ENCODE measurements around the gene COL8A2.
A peak's percentile ranks its signal among the peaks of the same experiment; 100 is the strongest.

Gene COL8A2

GRCh38 chr1:36088577-36089392 is 36.2 kb downstream of the COL8A2 start, which contains the start of gene ADPRS:
TSS of gene ADPRS (plus strand) at chr1:36088892. CDS start at chr1:36088905, 13 bp downstream.
- DNase-seq, result peak; percentile 95

- no peak for DNase-seq
These were observed 36.8 kb downstream of the COL8A2 start for GRCh38 chr1:36088265-36088576.

GRCh38 chr1:36087233-36088123 is 37.5 kb downstream of the COL8A2 start:
- no peak for DNase-seq

DNA sequence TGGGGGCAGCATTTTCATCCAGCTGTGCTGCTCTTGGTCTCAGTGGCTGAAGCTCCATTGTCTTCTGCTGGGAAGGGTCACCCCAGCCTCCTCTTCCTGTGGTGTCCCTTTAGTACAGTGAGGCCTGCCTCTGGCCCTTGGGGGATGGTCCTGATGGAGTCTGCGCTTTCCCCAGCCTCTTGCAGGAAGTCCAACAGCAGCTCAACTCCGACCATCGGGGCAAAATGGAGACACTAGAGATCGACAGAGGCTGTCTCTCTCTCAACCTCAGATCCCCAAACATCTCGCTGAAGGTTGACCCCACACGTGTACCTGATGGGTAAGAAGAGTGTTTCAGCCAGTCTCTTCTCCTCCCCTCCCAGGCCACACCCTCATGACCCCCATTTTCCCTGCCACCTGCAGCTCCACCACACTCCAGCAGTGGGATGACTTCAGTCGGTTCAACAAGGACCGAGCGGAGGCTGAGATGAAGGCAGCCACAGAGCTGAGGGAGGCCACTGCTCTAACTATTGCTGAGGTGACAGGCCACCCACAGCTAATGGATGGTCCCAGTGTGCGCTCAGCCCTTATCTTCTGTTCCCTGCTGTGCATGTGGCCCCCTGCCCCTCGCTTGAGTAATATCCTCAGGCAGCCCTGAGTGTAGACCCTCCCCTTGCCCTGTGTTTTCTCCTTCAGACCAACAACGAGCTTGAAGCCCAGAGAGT is 38.3 kb downstream of the COL8A2 start:
- DNase-seq, result no peak

- DNase-seq, result no peak
These were observed 39.1 kb downstream of the COL8A2 start for GRCh38 chr1:36085686-36086526.

- no peak for DNase-seq
These were observed 39.9 kb downstream of the COL8A2 start for GRCh38 chr1:36085126-36085525.

DNA sequence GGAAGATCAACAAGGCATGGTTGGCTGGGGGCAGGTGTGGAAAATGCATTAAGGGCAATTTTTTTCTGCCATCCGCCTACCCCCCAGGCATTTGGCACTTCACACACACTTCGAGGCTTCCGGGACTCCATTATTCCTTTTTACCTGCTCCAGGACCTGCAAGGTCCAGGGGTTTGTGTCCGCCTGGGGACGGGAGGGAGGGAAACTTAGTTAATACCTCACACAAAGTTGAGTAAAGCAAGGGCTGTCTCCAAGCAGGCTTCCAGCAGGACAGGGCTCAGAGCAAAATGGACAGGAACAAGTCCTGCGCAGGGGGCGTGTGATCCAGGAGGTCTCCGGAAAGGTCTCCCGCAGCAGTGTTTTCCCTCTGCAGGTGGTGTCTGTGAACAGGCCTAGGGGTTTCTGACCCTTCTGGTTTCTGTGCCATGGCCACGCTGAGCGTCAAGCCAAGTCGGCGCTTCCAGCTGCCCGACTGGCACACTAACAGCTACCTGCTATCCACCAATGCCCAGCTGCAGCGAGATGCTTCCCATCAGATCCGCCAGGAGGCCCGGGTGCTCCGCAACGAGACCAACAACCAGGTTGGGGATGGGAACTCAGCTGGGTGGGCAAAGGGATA is 40.4 kb downstream of the COL8A2 start:
- no peak for DNase-seq

DNA sequence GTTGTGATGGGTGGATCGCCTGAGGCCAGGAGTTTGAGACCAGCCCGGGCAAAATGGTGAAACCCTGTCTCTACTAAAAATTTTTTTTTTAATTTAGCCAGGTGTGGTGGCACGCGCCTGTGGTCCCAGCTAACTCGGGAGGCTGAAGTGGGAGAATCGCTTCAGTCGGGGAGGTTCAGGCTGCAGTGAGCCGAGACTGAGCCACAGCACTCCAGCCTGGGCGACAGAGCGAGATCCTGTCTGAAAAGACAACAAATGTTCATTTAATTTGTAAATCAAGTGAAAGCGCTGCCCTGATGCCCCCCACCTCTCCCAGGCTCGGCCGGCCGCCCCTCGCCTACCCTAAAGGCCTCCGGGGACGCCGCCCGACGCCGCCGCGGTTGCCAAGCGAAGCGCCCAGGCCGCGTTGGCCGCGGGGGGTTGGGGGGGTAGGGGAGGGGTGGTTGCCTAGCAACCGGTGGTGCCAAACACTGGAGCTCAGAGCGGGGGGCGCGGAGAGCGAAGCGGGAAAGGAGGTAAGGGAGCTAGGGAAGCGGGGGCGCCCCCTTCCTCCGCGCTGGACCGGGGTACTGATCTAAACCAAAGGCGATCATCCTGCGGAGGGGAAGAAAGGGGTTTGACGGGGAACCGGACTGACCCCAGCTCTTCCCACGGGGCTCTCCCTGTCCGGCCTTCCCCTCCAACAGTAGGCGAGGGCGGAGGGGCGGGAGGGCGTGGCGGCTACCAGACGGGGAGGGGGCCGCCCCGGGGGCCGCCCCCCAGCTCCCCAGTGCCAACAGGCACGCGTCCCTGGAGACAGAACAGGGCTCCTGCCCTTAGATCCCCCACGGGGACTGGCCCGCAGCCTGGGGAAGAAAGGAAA is 41.2 kb downstream of the COL8A2 start, which contains the start of gene TEKT2:
TSS of gene TEKT2 (plus strand) at position 460 of the 862 bp plus-strand sequence. CDS start 828 bp downstream, outside the sequence.
- peak; percentile 23 for DNase-seq

- no peak for DNase-seq
These were observed 41.8 kb downstream of the COL8A2 start for GRCh38 chr1:36083219-36083618.

- no peak for DNase-seq
These were observed 43.0 kb downstream of the COL8A2 start for GRCh38 chr1:36081926-36082485.

DNA sequence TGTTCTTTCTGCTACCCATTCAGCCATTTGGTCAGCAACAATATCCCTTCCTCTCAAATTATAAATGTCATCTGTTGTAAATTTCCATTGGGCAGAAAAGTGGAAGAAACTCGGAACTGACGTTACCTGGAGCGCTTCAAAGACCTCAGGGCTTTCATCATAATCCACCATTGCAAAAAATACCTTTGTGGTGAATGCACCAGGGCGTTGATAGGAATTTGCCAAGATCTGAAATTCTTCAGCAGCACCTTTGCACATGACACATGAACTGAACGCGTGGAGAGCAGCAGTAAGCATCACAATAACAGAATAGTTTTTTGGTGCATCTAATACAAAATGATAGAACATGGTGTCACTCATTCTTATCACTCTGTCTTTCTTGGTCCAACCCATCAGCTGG is 44.2 kb downstream of the COL8A2 start:
- no peak for DNase-seq

DNA sequence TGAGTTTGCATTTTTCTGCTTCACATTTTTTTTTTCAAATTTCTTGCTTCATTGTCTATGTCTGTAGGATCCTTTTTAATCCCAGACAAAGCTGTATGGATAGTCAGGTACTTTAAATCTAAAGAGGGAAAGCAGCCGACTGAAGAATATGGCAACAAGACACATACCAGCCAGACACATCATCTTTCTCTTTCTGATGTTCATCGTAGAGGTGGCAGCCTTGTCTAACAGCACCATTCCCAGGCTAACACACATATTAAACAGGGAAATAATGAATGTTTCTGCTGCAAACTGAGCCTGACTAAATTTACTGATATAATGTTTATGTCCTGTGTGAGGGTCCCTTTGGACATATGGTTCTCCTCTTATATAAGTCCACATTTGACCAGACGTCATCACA is 44.8 kb downstream of the COL8A2 start:
- DNase-seq, result no peak

DNA sequence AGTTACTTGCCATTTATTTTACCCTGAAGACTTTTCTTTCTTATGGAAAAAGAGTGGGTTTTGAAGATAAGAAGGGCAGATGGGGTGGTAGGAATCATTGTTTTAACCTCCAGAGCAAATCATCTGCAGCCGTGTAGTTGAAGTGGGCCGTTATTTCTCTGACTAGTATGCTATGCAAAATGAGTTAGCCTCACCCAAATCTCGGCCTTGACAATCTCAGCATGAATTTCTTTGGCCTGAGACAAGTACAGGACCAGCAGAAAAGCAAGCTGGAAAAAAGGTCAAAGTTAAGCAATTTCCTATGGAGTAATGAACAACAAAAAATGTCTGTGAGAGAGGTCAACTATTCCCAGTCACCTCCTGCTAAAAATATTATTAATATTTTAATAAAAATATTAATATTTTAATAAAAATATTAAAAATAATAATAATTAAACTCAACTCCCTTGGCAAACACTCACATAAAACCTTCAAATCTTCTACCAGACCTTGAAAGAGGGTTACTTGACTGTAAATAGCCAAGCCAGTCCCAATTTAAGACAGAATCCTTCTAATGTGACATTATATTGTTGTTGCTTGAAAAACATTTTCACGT is 47.9 kb downstream of the COL8A2 start:
- DNase-seq, result no peak

DNA sequence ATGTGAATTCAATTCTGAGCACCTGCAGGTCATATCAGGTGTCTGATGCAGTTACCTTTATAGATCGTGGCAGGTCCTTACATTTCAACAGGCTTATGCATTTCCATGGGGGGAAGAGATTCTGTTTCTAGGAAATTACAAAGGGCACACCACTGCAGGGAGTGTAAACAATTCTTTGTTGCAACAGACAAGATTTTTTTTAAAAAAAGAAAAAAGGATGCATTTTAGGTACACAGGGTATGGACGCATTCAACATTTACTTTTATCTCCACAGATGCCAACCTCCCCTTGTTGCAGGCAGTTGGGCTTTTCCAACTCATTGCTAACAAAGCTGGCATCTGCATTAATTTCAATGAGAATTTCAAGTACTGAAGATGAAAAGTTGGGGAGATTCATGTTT is 54.7 kb downstream of the COL8A2 start:
- DNase-seq, result no peak

- no peak for DNase-seq
These were observed 56.2 kb downstream of the COL8A2 start for GRCh38 chr1:36068866-36069265.

DNA sequence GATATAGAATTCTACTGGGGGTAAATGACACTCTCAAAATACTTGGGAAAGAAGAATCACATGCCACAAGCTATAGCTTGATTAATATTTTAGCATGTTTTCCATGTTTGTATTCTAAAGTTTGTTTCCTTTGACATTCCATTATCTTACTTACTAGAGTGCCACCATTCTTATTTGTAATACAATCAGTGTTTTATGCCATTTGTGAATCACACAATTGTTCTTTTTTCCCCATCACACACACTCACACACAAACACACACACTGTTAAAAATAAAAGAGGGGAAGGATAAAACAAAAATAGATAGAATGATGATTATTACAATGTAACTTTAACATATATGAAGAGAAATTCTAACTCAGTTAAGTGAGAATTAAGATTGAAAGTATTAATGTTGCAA is 57.2 kb downstream of the COL8A2 start:
- DNase-seq, result no peak

DNA sequence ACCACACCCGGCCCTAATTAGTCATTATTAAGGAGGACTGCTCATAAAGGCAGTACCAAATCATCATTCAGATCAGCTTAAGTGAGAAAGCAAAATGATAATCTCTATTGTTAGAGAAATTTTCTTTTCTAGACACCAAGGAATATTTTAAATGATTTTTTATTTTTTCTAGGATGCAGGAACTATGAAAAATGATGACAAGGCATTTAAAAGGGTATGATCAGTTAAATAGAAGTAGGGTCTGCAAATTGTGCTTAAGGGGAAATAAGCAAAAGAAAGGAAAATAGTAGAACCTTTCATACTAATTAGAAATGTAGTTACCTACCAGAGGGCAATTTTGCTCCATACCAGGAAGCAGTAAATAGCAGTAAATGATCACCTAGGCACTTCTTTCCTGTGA is 62.7 kb downstream of the COL8A2 start:
- DNase-seq, result no peak

GRCh38 chr1:36055706-36056105 is 69.3 kb downstream of the COL8A2 start:
- DNase-seq, result peak; percentile 71

- no peak for DNase-seq
These were observed 71.0 kb downstream of the COL8A2 start for GRCh38 chr1:36053978-36054377.

GRCh38 chr1:36051821-36052220 is 73.2 kb downstream of the COL8A2 start:
- peak; percentile 49 for DNase-seq

Measured in suppressor macrophage treated with lipopolysaccharide for 4 hours (primary cell).